HEK293 (cell line): ENCODE results near the gene EIF2S3B.

Experiments
- CTCF ChIA-PET: fragments of 350-600 bp; formaldehyde crosslinking; extraction: SDS; loops from one replicate; lab custom pipeline; 2021; ENCODE audit warnings: antibody characterized with exemption; lab: Yijun Ruan, JAX
- POLR2A ChIA-PET: fragments of 300-600 bp; formaldehyde crosslinking; extraction: SDS; loops from one replicate; lab custom pipeline; 2020; ENCODE audit warnings: antibody characterized with exemption, inconsistent platforms; lab: Yijun Ruan, JAX
- H3K27ac ChIP-seq: fragments of 200-500 bp; sonication (Bioruptor generic); 2 replicates; pipeline ENCODE4 v1.5.1; 2014; ENCODE audit warnings: low read depth, low read length, control low read depth, inconsistent platforms; ENCODE audit errors: extremely low read depth
- H3K36me3 ChIP-seq, 2 experiments: fragments of 200-500 bp in 1 of 2; sonication (Bioruptor generic) in 1 of 2; 1 replicate in 1 of 2; 2 replicates in 1 of 2; pipeline ENCODE4 v1.5.1; 2014 to 2017; ENCODE audit warnings: inconsistent platforms in 2 of 2, low read length in 2 of 2; ENCODE audit not compliant: control insufficient read depth in 2 of 2, insufficient read depth in 1 of 2
- H3K4me1 ChIP-seq: fragments of 200-500 bp; sonication (Bioruptor generic); 2 replicates; pipeline ENCODE4 v1.5.1; 2014; ENCODE audit warnings: mild to moderate bottlenecking, low read length, inconsistent platforms; ENCODE audit not compliant: control insufficient read depth, insufficient read depth
- H3K4me3 ChIP-seq: 2 replicates; pipeline ENCODE4 v1.5.1; 2011; ENCODE audit warnings: low read depth, mild to moderate bottlenecking, control low read depth, low read length, moderate library complexity
- H3K9me3 ChIP-seq: fragments of 200-500 bp; sonication (Bioruptor generic); 2 replicates; pipeline ENCODE4 v1.5.1; 2014; ENCODE audit warnings: low read depth, low read length, inconsistent platforms; ENCODE audit not compliant: control insufficient read depth, insufficient read depth
- BCL11B ChIP-seq: fragments of 450-650 bp; formaldehyde crosslinking; IDR thresholded peaks from 2 replicates; pipeline ENCODE4 v1.5.1; 2016; ENCODE audit warnings: low read depth, missing biosample characterization, missing genetic modification characterization
- KLF7 ChIP-seq: fragments of 450-650 bp; formaldehyde crosslinking; IDR thresholded peaks from 2 replicates; pipeline ENCODE4 v1.5.1; 2016; ENCODE audit warnings: missing biosample characterization, missing genetic modification characterization, borderline replicate concordance
- WT1 ChIP-seq: fragments of 450-650 bp; formaldehyde crosslinking; IDR thresholded peaks from 2 replicates; pipeline ENCODE4 v1.5.1; 2016; ENCODE audit warnings: missing biosample characterization, missing genetic modification characterization
- ZFP69B ChIP-seq: fragments of 450-650 bp; formaldehyde crosslinking; IDR thresholded peaks from 2 replicates; pipeline ENCODE4 v1.5.1; 2016; ENCODE audit warnings: missing biosample characterization, missing genetic modification characterization
- ZNF311 ChIP-seq: fragments of 450-650 bp; formaldehyde crosslinking; IDR thresholded peaks from 2 replicates; pipeline ENCODE4 v1.5.1; 2017; ENCODE audit warnings: missing biosample characterization, missing genetic modification characterization, borderline replicate concordance
- ZNF530 ChIP-seq: fragments of 450-650 bp; formaldehyde crosslinking; IDR thresholded peaks from 2 replicates; pipeline ENCODE4 v1.5.1; 2016; ENCODE audit warnings: low read depth, missing biosample characterization, missing genetic modification characterization
- ZNF654 ChIP-seq: fragments of 450-650 bp; formaldehyde crosslinking; IDR thresholded peaks from 2 replicates; pipeline ENCODE4 v1.5.1; 2016; ENCODE audit warnings: low read depth, missing biosample characterization, missing genetic modification characterization
- ZNF785 ChIP-seq: fragments of 450-650 bp; formaldehyde crosslinking; IDR thresholded peaks from 2 replicates; pipeline ENCODE4 v1.5.1; 2016; ENCODE audit warnings: missing biosample characterization, missing genetic modification characterization
- TF ChIP-seq, protein P1 (sequence below): fragments of 450-650 bp; formaldehyde crosslinking; IDR thresholded peaks from 2 replicates; pipeline ENCODE4; 2016; ENCODE audit warnings: missing biosample characterization, missing genetic modification characterization
- TF ChIP-seq, protein P2 (sequence below): fragments of 450-650 bp; formaldehyde crosslinking; IDR thresholded peaks from 2 replicates; pipeline ENCODE4 v1.5.1; 2016; ENCODE audit warnings: missing biosample characterization, missing genetic modification characterization
- TF ChIP-seq, protein P3 (sequence below): fragments of 450-650 bp; formaldehyde crosslinking; IDR thresholded peaks from 2 replicates; pipeline ENCODE4 v1.5.1; 2016; ENCODE audit warnings: missing biosample characterization, missing genetic modification characterization
- TF ChIP-seq, protein P4 (sequence below): fragments of 450-650 bp; formaldehyde crosslinking; conservative IDR thresholded peaks from 2 replicates; pipeline ENCODE4 v1.5.1; 2016; ENCODE audit warnings: low read depth, missing biosample characterization, missing genetic modification characterization
- TF ChIP-seq, protein P5 (sequence below): fragments of 450-650 bp; IDR thresholded peaks from 2 replicates; pipeline ENCODE4 v1.5.1; 2018; ENCODE audit warnings: missing biosample characterization, mild to moderate bottlenecking, missing genetic modification characterization
- TF ChIP-seq, protein P6 (sequence below): fragments of 450-650 bp; formaldehyde crosslinking; IDR thresholded peaks from 2 replicates; pipeline ENCODE4 v1.5.1; 2016; ENCODE audit warnings: missing biosample characterization, missing genetic modification characterization, borderline replicate concordance

The EIF2S3B gene

DNA sequence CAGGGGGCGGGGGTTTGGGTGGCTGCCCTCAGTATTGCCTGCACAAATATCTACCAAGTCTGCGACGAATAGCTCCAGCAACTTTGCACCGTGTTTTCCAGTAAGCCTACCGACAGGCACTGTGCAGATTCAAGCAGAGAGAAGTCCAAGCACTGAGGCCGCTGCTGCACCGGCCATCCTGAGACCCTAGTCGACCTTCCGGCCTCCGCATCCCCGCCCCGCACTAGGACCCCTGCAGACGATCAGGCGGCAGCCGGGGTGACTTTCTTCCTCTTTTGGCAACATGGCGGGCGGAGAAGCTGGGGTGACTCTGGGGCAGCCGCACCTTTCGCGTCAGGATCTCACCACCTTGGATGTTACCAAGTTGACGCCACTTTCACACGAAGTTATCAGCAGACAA is at the start of gene EIF2S3B:
TSS of gene EIF2S3B (plus strand) at position 271 of the 400 bp plus-strand sequence. CDS start at position 284, 13 bp downstream.
- Histone ChIP-seq H3K36me3 (no peaks in the 10 kb centered on the region), H3K9me3 (no peaks in the 10 kb centered on the region), H3K4me3 (no peak within 1 kb of the TSS), H3K27ac (no peak within 1 kb of the TSS), H3K4me1 (no peaks in the 10 kb centered on the region)
- ChIA-PET POLR2A (no interaction called here), CTCF (interaction anchor here (0.6 kb wide), 1 partner anchor 163 kb away, joined by 3 read pairs; no protein-coding TSS in a partner anchor)
- no peak for TF ChIP-seq ZNF311
- TF ChIP-seq, protein P1, sequence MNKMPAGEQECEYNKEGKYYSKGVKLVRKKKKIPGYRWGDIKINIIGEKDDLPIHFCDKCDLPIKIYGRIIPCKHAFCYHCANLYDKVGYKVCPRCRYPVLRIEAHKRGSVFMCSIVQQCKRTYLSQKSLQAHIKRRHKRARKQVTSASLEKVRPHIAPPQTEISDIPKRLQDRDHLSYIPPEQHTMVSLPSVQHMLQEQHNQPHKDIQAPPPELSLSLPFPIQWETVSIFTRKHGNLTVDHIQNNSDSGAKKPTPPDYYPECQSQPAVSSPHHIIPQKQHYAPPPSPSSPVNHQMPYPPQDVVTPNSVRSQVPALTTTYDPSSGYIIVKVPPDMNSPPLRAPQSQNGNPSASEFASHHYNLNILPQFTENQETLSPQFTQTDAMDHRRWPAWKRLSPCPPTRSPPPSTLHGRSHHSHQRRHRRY (tag by site-specific recombination) = no peak
- TF ChIP-seq, protein P2, sequence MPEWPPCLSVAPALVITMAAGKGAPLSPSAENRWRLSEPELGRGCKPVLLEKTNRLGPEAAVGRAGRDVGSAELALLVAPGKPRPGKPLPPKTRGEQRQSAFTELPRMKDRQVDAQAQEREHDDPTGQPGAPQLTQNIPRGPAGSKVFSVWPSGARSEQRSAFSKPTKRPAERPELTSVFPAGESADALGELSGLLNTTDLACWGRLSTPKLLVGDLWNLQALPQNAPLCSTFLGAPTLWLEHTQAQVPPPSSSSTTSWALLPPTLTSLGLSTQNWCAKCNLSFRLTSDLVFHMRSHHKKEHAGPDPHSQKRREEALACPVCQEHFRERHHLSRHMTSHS = no peak
- no peak for TF ChIP-seq ZFP69B
- TF ChIP-seq, protein P3, sequence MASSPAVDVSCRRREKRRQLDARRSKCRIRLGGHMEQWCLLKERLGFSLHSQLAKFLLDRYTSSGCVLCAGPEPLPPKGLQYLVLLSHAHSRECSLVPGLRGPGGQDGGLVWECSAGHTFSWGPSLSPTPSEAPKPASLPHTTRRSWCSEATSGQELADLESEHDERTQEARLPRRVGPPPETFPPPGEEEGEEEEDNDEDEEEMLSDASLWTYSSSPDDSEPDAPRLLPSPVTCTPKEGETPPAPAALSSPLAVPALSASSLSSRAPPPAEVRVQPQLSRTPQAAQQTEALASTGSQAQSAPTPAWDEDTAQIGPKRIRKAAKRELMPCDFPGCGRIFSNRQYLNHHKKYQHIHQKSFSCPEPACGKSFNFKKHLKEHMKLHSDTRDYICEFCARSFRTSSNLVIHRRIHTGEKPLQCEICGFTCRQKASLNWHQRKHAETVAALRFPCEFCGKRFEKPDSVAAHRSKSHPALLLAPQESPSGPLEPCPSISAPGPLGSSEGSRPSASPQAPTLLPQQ = no peak
- TF ChIP-seq, protein P4, sequence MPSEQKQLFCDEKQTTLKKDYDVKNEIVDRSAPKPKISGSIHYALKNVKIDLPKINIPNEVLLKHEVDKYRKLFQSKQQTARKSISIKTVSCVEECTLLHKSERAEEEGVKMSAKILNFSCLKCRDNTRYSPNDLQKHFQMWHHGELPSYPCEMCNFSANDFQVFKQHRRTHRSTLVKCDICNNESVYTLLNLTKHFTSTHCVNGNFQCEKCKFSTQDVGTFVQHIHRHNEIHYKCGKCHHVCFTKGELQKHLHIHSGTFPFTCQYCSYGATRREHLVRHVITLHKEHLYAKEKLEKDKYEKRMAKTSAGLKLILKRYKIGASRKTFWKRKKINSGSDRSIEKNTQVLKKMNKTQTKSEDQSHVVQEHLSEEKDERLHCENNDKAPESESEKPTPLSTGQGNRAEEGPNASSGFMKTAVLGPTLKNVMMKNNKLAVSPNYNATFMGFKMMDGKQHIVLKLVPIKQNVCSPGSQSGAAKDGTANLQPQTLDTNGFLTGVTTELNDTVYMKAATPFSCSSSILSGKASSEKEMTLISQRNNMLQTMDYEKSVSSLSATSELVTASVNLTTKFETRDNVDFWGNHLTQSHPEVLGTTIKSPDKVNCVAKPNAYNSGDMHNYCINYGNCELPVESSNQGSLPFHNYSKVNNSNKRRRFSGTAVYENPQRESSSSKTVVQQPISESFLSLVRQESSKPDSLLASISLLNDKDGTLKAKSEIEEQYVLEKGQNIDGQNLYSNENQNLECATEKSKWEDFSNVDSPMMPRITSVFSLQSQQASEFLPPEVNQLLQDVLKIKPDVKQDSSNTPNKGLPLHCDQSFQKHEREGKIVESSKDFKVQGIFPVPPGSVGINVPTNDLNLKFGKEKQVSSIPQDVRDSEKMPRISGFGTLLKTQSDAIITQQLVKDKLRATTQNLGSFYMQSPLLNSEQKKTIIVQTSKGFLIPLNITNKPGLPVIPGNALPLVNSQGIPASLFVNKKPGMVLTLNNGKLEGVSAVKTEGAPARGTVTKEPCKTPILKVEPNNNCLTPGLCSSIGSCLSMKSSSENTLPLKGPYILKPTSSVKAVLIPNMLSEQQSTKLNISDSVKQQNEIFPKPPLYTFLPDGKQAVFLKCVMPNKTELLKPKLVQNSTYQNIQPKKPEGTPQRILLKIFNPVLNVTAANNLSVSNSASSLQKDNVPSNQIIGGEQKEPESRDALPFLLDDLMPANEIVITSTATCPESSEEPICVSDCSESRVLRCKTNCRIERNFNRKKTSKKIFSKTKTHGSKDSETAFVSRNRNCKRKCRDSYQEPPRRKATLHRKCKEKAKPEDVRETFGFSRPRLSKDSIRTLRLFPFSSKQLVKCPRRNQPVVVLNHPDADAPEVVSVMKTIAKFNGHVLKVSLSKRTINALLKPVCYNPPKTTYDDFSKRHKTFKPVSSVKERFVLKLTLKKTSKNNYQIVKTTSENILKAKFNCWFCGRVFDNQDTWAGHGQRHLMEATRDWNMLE = no peak
- no peak for TF ChIP-seq BCL11B
- TF ChIP-seq KLF7 (tag by site-specific recombination) = no peak
- no peak for TF ChIP-seq WT1 (tag by site-specific recombination)
- TF ChIP-seq, protein P5, sequence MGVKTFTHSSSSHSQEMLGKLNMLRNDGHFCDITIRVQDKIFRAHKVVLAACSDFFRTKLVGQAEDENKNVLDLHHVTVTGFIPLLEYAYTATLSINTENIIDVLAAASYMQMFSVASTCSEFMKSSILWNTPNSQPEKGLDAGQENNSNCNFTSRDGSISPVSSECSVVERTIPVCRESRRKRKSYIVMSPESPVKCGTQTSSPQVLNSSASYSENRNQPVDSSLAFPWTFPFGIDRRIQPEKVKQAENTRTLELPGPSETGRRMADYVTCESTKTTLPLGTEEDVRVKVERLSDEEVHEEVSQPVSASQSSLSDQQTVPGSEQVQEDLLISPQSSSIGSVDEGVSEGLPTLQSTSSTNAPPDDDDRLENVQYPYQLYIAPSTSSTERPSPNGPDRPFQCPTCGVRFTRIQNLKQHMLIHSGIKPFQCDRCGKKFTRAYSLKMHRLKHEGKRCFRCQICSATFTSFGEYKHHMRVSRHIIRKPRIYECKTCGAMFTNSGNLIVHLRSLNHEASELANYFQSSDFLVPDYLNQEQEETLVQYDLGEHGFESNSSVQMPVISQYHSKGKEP = no peak
- TF ChIP-seq, protein P6, sequence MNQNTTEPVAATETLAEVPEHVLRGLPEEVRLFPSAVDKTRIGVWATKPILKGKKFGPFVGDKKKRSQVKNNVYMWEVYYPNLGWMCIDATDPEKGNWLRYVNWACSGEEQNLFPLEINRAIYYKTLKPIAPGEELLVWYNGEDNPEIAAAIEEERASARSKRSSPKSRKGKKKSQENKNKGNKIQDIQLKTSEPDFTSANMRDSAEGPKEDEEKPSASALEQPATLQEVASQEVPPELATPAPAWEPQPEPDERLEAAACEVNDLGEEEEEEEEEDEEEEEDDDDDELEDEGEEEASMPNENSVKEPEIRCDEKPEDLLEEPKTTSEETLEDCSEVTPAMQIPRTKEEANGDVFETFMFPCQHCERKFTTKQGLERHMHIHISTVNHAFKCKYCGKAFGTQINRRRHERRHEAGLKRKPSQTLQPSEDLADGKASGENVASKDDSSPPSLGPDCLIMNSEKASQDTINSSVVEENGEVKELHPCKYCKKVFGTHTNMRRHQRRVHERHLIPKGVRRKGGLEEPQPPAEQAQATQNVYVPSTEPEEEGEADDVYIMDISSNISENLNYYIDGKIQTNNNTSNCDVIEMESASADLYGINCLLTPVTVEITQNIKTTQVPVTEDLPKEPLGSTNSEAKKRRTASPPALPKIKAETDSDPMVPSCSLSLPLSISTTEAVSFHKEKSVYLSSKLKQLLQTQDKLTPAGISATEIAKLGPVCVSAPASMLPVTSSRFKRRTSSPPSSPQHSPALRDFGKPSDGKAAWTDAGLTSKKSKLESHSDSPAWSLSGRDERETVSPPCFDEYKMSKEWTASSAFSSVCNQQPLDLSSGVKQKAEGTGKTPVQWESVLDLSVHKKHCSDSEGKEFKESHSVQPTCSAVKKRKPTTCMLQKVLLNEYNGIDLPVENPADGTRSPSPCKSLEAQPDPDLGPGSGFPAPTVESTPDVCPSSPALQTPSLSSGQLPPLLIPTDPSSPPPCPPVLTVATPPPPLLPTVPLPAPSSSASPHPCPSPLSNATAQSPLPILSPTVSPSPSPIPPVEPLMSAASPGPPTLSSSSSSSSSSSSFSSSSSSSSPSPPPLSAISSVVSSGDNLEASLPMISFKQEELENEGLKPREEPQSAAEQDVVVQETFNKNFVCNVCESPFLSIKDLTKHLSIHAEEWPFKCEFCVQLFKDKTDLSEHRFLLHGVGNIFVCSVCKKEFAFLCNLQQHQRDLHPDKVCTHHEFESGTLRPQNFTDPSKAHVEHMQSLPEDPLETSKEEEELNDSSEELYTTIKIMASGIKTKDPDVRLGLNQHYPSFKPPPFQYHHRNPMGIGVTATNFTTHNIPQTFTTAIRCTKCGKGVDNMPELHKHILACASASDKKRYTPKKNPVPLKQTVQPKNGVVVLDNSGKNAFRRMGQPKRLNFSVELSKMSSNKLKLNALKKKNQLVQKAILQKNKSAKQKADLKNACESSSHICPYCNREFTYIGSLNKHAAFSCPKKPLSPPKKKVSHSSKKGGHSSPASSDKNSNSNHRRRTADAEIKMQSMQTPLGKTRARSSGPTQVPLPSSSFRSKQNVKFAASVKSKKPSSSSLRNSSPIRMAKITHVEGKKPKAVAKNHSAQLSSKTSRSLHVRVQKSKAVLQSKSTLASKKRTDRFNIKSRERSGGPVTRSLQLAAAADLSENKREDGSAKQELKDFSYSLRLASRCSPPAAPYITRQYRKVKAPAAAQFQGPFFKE (tag by site-specific recombination) = no peak
- TF ChIP-seq ZNF530 (tag by site-specific recombination) = no peak
- TF ChIP-seq ZNF654 (tag by site-specific recombination) = no peak
- no peak for TF ChIP-seq ZNF785 (tag by site-specific recombination)
